Hepatocyte (in vitro differentiated cells): ENCODE measurements around the gene PRKAR1B. TPM values are rescaled to one million over a fixed set of nuclear protein-coding genes. Genes with fewer than 3 reads are reported as not detected.
A peak's percentile ranks its signal among the peaks of the same experiment; 100 is the strongest.

ENCODE experiments used
- DNase-seq: peaks from one replicate; pipeline ENCODE4 v3.0.0-alpha.2; 2016; ENCODE audit warnings: low spot score
- H2AFZ ChIP-seq: fragments of 200-600 bp; sonication (generic); 2 replicates; pipeline ENCODE4 v1.6.0; 2016; ENCODE audit warnings: antibody characterized with exemption, mild to moderate bottlenecking
- H3K27ac ChIP-seq: fragments of 200-600 bp; sonication (generic); 2 replicates; pipeline ENCODE4 v1.5.1; 2016; ENCODE audit warnings: mild to moderate bottlenecking
- H3K27me3 ChIP-seq: fragments of 200-600 bp; sonication (generic); 2 replicates; pipeline ENCODE4 v1.6.1; 2016
- H3K36me3 ChIP-seq: fragments of 200-600 bp; sonication (generic); replicated peaks from 2 replicates; pipeline ENCODE4 v1.5.1; 2016; ENCODE audit warnings: low read depth; ENCODE audit not compliant: insufficient read depth
- H3K4me1 ChIP-seq: fragments of 200-600 bp; sonication (generic); 2 replicates; pipeline ENCODE4 v1.5.1; 2016; ENCODE audit warnings: mild to moderate bottlenecking, moderate library complexity; ENCODE audit not compliant: insufficient read depth
- H3K4me2 ChIP-seq: fragments of 200-600 bp; sonication (generic); 2 replicates; pipeline ENCODE4 v1.6.0; 2016
- H3K4me3 ChIP-seq: fragments of 200-600 bp; sonication (generic); 2 replicates; pipeline ENCODE4 v1.5.1; 2016; ENCODE audit warnings: mild to moderate bottlenecking
- H3K79me2 ChIP-seq: fragments of 200-600 bp; sonication (generic); 2 replicates; pipeline ENCODE4 v1.6.0; 2017; ENCODE audit warnings: mild to moderate bottlenecking
- H3K9me2 ChIP-seq: fragments of 200-600 bp; sonication (generic); replicated peaks from 2 replicates; pipeline ENCODE4 v1.6.0; 2017; ENCODE audit warnings: mild to moderate bottlenecking; ENCODE audit not compliant: insufficient read depth
- H3K9me3 ChIP-seq: fragments of 200-600 bp; sonication (generic); 2 replicates; pipeline ENCODE4 v1.5.1; 2016; ENCODE audit warnings: low read depth, mild to moderate bottlenecking
- H4K20me1 ChIP-seq: fragments of 200-600 bp; sonication (generic); 2 replicates; pipeline ENCODE4 v1.6.0; 2016; ENCODE audit warnings: mild to moderate bottlenecking; ENCODE audit not compliant: insufficient read depth, poor library complexity, severe bottlenecking
- CTCF ChIP-seq: fragments of 200-600 bp; sonication (generic); IDR thresholded peaks from 2 replicates; pipeline ENCODE4 v1.5.1; 2016; ENCODE audit warnings: antibody characterized with exemption, mild to moderate bottlenecking; ENCODE audit not compliant: poor library complexity
- EZH2 ChIP-seq: fragments of 200-600 bp; sonication (generic); IDR thresholded peaks from 2 replicates; pipeline ENCODE4 v1.6.1; 2016; ENCODE audit warnings: antibody characterized with exemption, mild to moderate bottlenecking, borderline replicate concordance
- EZH2phosphoT487 ChIP-seq: fragments of 200-600 bp; sonication (generic); IDR thresholded peaks from one replicate; pipeline ENCODE4 v1.6.1; 2018; ENCODE audit warnings: antibody characterized with exemption, mild to moderate bottlenecking, low read depth, moderate library complexity; ENCODE audit not compliant: unreplicated experiment, severe bottlenecking
- WGBS: methylation state at CpG from one replicate; pipeline ENCODE4 v1.1.6; 2016; ENCODE audit warnings: low lambda C conversion rate; ENCODE audit errors: missing lambda C conversion rate; 5-methylcytosine and 5-hydroxymethylcytosine counted together
- polyA plus RNA-seq: library from polyadenylated mRNA; unstranded; fragments of >200 nt; fragmentation: Nextera tagmentation; extraction: Ambion mirVana; gene quantifications from 2 replicates; pipeline ENCODE4 v1.2.1, GENCODE V29; 2016
- total RNA-seq: library from RNA; depleted of rRNA; stranded (reverse); fragments of >200 nt; gene quantifications from 2 replicates; pipeline ENCODE4 v1.2.3, GENCODE V29; 2014

The PRKAR1B gene
- total and polyA plus RNA-seq, 2 experiments from 2014 or later = 16.6 to 28.7 TPM

GRCh38 chr7:668139-668931 lies 58.7 kb downstream of the PRKAR1B start:
- H3K79me2 ChIP-seq = no peaks in the 10 kb centered on the region
- no peaks in the 10 kb centered on the region for H3K9me2 ChIP-seq
- DNase-seq = peak; percentile 60
- no peaks in the 10 kb centered on the region for H4K20me1 ChIP-seq
- H3K27ac ChIP-seq = peak overlapping the region; percentile 71
- TF ChIP-seq EZH2phosphoT487 = no peak
- TF ChIP-seq EZH2 = no peak
- TF ChIP-seq CTCF = no peak
- H3K9me3 ChIP-seq = no peaks in the 10 kb centered on the region
- H3K4me1 ChIP-seq = peaks cover 14% of the 10 kb centered on the region
- H3K27me3 ChIP-seq = no peaks in the 10 kb centered on the region
- peak overlapping the region; percentile 54 for H3K4me2 ChIP-seq
- WGBS = 76% methylated on average over 16 of the region's 16 CpGs
- H2AFZ ChIP-seq = no peak overlapping the region
- H3K4me3 ChIP-seq = no peak overlapping the region
- H3K36me3 ChIP-seq = no peaks in the 10 kb centered on the region

- no peaks in the 10 kb centered on the region for H3K79me2 ChIP-seq
- H2AFZ ChIP-seq = no peak overlapping the region
- no peaks in the 10 kb centered on the region for H4K20me1 ChIP-seq
- H3K4me2 ChIP-seq = no peak overlapping the region
- WGBS = 100% methylated on average over 7 of the region's 7 CpGs
- no peaks in the 10 kb centered on the region for H3K36me3 ChIP-seq
- H3K4me1 ChIP-seq = peaks cover 14% of the 10 kb centered on the region
- H3K27me3 ChIP-seq = no peaks in the 10 kb centered on the region
- H3K27ac ChIP-seq = no peak overlapping the region
- no peak overlapping the region for H3K4me3 ChIP-seq
- TF ChIP-seq EZH2 = no peak
- TF ChIP-seq CTCF = no peak
- TF ChIP-seq EZH2phosphoT487 = no peak
- no peaks in the 10 kb centered on the region for H3K9me2 ChIP-seq
- DNase-seq = no peak
- H3K9me3 ChIP-seq = no peaks in the 10 kb centered on the region
These were observed 60.4 kb downstream of the PRKAR1B start for GRCh38 chr7:666454-667292.

DNA sequence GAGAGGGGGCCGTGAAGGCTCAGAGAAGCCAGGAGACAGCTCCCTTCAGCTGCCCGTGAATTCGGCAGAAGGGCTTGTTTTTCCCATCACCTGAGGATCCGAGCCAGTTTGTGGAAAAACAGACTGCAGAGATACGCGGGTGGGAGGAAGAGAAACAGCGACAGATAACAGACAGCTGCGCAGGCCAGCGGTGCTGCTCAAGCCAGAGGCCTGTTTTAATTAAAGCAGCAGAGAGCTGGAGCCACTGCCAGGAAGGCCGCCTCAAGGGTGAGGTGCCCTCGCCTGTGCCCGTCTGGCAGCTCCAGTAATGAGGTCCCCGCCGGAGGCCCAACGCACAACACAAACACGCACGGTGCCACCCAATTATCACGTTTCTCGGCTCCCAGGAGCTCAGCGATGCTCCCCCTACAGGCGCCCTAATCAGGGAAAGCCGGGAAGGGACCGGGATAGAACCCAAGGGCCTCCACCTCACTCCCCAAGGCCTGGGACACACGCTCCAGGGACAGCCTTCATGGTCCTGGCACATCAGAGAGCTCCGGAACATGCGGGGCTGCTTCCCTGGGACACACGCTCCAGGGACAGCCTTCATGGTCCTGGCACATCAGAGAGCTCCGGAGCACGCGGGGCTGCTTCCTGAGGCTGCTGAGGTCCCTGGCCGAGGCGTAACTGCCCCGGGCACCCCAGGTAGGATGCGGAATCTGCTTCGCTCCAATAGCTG lies 61.2 kb downstream of the PRKAR1B start:
- no peaks in the 10 kb centered on the region for H4K20me1 ChIP-seq
- H3K27ac ChIP-seq = peak overlapping the region; percentile 51
- peak overlapping the region; percentile 61 for H3K4me2 ChIP-seq
- no peaks in the 10 kb centered on the region for H3K9me2 ChIP-seq
- no peak overlapping the region for H3K4me3 ChIP-seq
- 81% methylated on average over 35 of the region's 35 CpGs for WGBS
- no peak for TF ChIP-seq EZH2
- TF ChIP-seq CTCF = no peak
- no peak for TF ChIP-seq EZH2phosphoT487
- H3K27me3 ChIP-seq = no peaks in the 10 kb centered on the region
- no peak for DNase-seq
- H3K4me1 ChIP-seq = peaks cover 14% of the 10 kb centered on the region
- H3K36me3 ChIP-seq = no peaks in the 10 kb centered on the region
- no peak overlapping the region for H2AFZ ChIP-seq
- no peaks in the 10 kb centered on the region for H3K79me2 ChIP-seq
- no peaks in the 10 kb centered on the region for H3K9me3 ChIP-seq
